ENCODE results near the gene DLD. TPM values are rescaled to one million over a fixed set of nuclear protein-coding genes. Genes with fewer than 3 reads are reported as not detected.

DLD gene
- total RNA-seq, 1 donor from 2014 or later: 186 TPM

DNA sequence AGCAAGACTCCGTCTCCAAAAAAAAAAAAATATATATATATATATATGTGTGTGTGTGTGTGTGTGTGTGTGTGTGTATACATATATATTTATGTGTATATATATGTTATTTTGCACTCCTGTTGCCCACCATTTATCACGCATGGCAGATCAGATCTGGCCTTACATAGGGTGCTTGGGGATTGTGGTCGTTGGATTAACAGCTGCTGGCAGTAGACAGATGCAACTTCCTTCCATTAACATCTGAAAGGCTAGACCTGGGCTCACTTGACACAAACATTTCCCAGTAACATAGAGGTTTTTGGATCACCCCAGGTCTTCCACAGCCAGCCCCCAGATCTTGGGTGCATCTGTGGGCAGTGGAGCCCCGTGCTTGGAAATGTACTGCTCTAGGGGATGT lies 40.8 kb upstream of the DLD start:
- no peaks in the 10 kb centered on the region for H3K9me3 ChIP-seq (ENCODE audit: low read depth)
- TF ChIP-seq, protein P1, sequence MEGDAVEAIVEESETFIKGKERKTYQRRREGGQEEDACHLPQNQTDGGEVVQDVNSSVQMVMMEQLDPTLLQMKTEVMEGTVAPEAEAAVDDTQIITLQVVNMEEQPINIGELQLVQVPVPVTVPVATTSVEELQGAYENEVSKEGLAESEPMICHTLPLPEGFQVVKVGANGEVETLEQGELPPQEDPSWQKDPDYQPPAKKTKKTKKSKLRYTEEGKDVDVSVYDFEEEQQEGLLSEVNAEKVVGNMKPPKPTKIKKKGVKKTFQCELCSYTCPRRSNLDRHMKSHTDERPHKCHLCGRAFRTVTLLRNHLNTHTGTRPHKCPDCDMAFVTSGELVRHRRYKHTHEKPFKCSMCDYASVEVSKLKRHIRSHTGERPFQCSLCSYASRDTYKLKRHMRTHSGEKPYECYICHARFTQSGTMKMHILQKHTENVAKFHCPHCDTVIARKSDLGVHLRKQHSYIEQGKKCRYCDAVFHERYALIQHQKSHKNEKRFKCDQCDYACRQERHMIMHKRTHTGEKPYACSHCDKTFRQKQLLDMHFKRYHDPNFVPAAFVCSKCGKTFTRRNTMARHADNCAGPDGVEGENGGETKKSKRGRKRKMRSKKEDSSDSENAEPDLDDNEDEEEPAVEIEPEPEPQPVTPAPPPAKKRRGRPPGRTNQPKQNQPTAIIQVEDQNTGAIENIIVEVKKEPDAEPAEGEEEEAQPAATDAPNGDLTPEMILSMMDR (IDR thresholded peaks at IDR 0.05): no peak
- H3K9ac ChIP-seq: no peak overlapping the region
- no peak overlapping the region for H2AFZ ChIP-seq (replicated peaks)
- no peak overlapping the region for H3K4me3 ChIP-seq
- Mint-ChIP-seq H3K27me3 (ENCODE audit: insufficient read depth, low read depth) (peaks cover 2% of the 10 kb centered on the region), H3K36me3 (no peaks in the 10 kb centered on the region), H3K9me3 (peaks cover 10% of the 10 kb centered on the region), H3K4me1 (no peaks in the 10 kb centered on the region), H3K27ac (no peak overlapping the region), H3K4me3 (no peak overlapping the region)
- no peak for DNase-seq (ENCODE audit: low spot score)
- H3K36me3 ChIP-seq: no peaks in the 10 kb centered on the region
- H3K4me1 ChIP-seq: no peaks in the 10 kb centered on the region
- no peak overlapping the region for H3K4me2 ChIP-seq
- no peaks in the 10 kb centered on the region for H3K27me3 ChIP-seq
- no peaks in the 10 kb centered on the region for H3F3A ChIP-seq (ENCODE audit: low read depth)
- no peaks in the 10 kb centered on the region for H4K20me1 ChIP-seq (ENCODE audit: low read depth)
- H3K27ac ChIP-seq: no peak overlapping the region
- H3K79me2 ChIP-seq (ENCODE audit: low read depth): no peaks in the 10 kb centered on the region

DNA sequence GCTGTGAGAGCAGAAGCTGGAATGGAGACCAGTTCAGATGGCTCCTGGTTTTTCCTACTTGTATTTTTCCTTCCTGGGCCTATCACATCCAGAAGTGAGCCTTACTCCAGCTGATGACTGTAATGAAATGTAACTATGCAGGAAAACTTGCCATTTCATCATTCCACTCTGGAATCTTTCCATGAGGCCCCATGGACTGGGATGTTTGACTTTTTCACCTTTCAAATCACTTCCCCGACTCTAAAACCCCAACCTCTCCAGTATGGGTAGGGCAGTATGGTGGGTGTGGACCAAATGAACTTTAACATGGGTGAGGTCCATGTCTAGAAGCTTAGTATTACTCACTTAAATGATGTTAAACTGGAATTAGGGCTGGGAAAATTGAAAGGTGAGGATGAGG lies 40.3 kb upstream of the DLD start:
- no peak for DNase-seq (ENCODE audit: low spot score)
- Histone ChIP-seq H2AFZ (replicated peaks) (no peak overlapping the region), H3K4me1 (no peaks in the 10 kb centered on the region), H3K27ac (no peak overlapping the region), H3F3A (ENCODE audit: low read depth) (no peaks in the 10 kb centered on the region), H3K79me2 (ENCODE audit: low read depth) (no peaks in the 10 kb centered on the region), H3K9me3 (ENCODE audit: low read depth) (no peaks in the 10 kb centered on the region), H4K20me1 (ENCODE audit: low read depth) (no peaks in the 10 kb centered on the region), H3K27me3 (no peaks in the 10 kb centered on the region), H3K4me2 (no peak overlapping the region), H3K4me3 (no peak overlapping the region), H3K36me3 (no peaks in the 10 kb centered on the region), H3K9ac (no peak overlapping the region)
- peaks cover 2% of the 10 kb centered on the region for H3K27me3 Mint-ChIP-seq (ENCODE audit: insufficient read depth, low read depth)
- H3K27ac Mint-ChIP-seq: no peak overlapping the region
- no peak overlapping the region for H3K4me3 Mint-ChIP-seq
- no peak for TF ChIP-seq EZH2phosphoT487 (IDR thresholded peaks at IDR 0.05)
- H3K36me3 Mint-ChIP-seq: no peaks in the 10 kb centered on the region
- H3K4me1 Mint-ChIP-seq: no peaks in the 10 kb centered on the region
- peaks cover 10% of the 10 kb centered on the region for H3K9me3 Mint-ChIP-seq

DNA sequence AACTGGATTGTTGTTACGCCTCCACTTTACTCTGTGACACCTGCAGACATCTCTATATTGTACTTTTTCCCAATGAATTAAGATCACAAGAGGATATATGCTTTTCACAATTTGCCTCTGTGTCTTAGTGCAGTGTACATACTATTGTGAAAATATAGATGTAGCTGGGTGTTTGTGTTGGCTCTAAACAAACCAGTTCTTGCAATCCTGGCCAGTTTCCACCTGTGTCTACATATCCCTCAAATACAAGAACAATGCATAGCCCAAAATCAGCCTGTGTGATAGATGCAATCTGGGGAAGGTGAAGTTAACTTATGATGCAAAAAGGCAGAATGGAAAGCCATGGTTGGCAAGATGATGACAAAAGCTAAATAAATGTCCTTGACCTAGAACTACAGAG lies 36.5 kb upstream of the DLD start:
- H3K27ac ChIP-seq: no peak overlapping the region
- peaks cover 4% of the 10 kb centered on the region for H3K27me3 Mint-ChIP-seq (ENCODE audit: insufficient read depth, low read depth)

DNA sequence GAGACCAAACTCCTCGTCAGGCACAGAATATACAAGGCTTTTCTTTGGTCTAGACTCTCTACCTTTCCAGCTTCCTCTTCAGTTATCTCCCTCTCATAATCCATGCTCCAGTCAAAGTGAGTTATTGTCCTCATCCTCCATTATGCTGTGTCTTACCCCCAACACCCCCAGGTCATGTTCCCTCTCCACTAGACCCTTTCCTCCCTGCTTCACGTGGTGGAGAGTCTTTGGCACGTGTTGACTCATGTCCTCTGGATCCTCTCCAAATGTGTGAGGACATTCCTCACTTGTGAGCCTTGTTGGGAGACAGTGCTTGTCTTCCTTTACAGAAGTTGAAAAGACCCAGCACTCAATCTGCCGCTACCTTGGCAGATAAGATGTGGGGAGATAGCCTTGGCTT lies 36.0 kb upstream of the DLD start:
- no peaks in the 10 kb centered on the region for H4K20me1 ChIP-seq (ENCODE audit: low read depth)

More for the DNA sequence above, 36.5 kb upstream of the DLD start:
- Histone ChIP-seq H3K4me1 (no peaks in the 10 kb centered on the region), H3K9ac (no peak overlapping the region), H3K27me3 (no peaks in the 10 kb centered on the region), H3F3A (ENCODE audit: low read depth) (no peaks in the 10 kb centered on the region), H3K4me2 (no peak overlapping the region), H2AFZ (replicated peaks) (no peak overlapping the region), H3K79me2 (ENCODE audit: low read depth) (no peaks in the 10 kb centered on the region), H3K4me3 (no peak overlapping the region), H4K20me1 (ENCODE audit: low read depth) (no peaks in the 10 kb centered on the region), H3K9me3 (ENCODE audit: low read depth) (no peaks in the 10 kb centered on the region), H3K36me3 (no peaks in the 10 kb centered on the region)
- DNase-seq (ENCODE audit: low spot score): no peak
- H3K36me3 Mint-ChIP-seq: no peaks in the 10 kb centered on the region
- no peaks in the 10 kb centered on the region for H3K4me1 Mint-ChIP-seq
- H3K27ac Mint-ChIP-seq: no peak overlapping the region
- H3K4me3 Mint-ChIP-seq: no peak overlapping the region
- TF ChIP-seq EZH2phosphoT487 (IDR thresholded peaks at IDR 0.05) (no peak), EZH2 (IDR thresholded peaks at IDR 0.05) (no peak)
- TF ChIP-seq, protein P1 (IDR thresholded peaks at IDR 0.05): no peak
- H3K9me3 Mint-ChIP-seq: no peaks in the 10 kb centered on the region

More for the DNA sequence above, 36.0 kb upstream of the DLD start:
- Mint-ChIP-seq H3K27ac (no peak overlapping the region), H3K9me3 (no peaks in the 10 kb centered on the region), H3K4me3 (no peak overlapping the region), H3K36me3 (no peaks in the 10 kb centered on the region), H3K4me1 (no peaks in the 10 kb centered on the region), H3K27me3 (ENCODE audit: insufficient read depth, low read depth) (peaks cover 4% of the 10 kb centered on the region)
- no peak overlapping the region for H2AFZ ChIP-seq (replicated peaks)
- H3K4me1 ChIP-seq: no peaks in the 10 kb centered on the region
- H3K27ac ChIP-seq: no peak overlapping the region
- no peaks in the 10 kb centered on the region for H3K9me3 ChIP-seq (ENCODE audit: low read depth)
- H3K36me3 ChIP-seq: no peaks in the 10 kb centered on the region
- H3F3A ChIP-seq (ENCODE audit: low read depth): no peaks in the 10 kb centered on the region
- no peak for DNase-seq (ENCODE audit: low spot score)
- no peaks in the 10 kb centered on the region for H3K79me2 ChIP-seq (ENCODE audit: low read depth)
- TF ChIP-seq EZH2phosphoT487 (IDR thresholded peaks at IDR 0.05) (no peak), EZH2 (IDR thresholded peaks at IDR 0.05) (no peak)
- TF ChIP-seq, protein P1 (IDR thresholded peaks at IDR 0.05): no peak
- H3K9ac ChIP-seq: no peak overlapping the region
- no peak overlapping the region for H3K4me3 ChIP-seq
- H3K27me3 ChIP-seq: no peaks in the 10 kb centered on the region
- H3K4me2 ChIP-seq: no peak overlapping the region
